ENCODE data around the gene CDC45.
"Not testable (repeated sequence)": the region's sequence is repeated elsewhere in the genome, so short reads cannot be mapped to it uniquely, and the experiment has no call there.

The CDC45 gene

DNA sequence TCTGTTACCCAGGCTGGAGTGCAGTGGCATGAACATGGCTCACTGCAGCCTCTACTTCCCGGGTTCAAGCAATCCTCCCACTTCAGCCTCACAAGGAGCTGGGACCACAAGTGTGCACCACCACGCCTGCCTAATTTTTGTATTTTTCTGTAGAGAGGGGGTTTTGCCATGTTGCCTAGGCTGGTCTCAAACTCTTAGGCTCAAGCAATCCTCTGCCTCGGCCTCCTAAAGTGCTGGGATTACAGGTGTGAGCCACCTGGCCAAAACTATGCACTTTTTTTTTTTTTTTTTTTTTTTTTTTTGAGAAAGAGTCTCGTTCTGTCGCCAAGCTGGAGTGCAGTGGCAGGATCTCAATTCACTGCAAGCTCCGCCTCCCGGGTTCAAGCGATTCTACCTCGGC is 56.8 kb downstream of the CDC45 start:
- no peak for DNase-seq

DNA sequence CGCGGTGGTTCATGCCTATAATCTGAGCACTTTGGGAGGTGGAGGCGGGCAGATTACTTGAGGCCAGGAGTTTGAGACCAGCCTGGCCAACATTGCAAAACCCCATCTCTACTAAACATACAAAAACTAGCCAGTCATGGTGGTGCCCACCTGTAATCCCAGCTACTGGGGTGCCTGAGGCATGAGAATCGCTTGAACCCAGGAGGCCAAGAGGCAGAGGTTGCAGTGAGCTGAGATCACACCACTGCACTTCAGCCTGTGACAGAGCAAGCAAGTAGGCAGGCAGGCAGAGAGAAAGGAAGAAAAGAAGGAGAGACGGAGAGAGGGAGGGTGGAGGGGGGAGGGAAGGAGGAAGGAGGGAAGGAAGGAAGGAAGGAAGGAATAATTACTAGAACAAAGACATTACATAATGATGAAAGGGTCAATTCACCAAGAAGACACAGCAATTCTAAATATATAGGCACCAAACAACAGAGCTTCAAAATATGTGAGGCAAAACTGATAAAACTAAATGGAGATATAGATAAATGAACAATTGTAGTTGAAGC is 58.3 kb downstream of the CDC45 start:
- no peak for DNase-seq

DNA sequence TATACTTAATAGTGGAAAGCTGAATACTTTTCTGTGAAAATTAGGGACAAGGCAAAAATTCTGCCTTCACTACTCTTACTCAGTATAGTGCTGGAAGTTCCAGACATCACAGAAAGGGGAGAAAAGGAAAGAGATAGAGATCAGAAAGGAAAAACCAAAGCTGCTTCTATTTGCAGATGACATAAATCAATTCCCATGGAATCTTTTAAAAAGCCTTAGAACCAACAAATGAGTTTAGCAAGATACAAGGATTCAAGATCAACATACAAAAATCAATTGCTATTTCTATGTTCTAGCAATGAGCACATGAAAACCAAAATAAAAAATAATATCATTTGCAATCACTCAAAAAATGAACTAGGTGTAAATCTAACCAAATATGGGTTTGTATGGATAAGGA is 60.7 kb downstream of the CDC45 start:
- DNase-seq = no peak

DNA sequence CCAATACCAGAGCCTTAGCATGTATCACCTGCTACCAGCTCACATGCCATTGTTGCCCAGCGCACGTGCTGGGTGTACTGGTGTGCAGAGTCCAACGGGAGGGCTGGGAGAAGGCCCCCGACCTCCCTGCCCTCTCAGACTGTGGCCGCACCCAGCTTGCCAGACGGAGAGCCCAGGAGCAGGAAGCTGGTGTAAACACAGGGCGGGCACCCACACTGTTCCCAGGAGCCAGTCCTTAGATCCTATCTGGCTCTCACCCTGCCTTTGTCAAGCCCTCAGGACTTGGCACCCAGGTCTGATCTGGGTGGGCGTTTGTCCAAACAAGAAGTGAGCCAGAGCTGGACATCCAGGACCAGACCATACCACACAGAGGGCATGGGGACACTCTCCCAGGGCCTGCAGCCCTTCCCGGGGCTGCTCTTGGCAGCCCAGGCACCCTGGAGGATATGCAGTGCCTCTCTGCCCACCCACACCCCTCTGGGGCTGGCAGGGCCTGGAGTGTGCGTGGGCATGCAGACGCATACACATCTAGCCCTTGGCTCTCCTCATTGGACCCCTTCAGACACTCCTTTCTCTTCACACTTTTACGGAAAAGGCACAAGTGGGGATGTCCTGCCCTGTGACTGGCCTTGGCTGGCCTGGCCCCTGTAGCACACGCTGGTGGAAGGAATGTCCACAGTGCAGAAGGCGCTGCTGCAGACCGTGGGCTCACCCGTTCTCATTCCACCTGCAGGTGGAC is 64.4 kb downstream of the CDC45 start:
- DNase-seq = no peak

DNA sequence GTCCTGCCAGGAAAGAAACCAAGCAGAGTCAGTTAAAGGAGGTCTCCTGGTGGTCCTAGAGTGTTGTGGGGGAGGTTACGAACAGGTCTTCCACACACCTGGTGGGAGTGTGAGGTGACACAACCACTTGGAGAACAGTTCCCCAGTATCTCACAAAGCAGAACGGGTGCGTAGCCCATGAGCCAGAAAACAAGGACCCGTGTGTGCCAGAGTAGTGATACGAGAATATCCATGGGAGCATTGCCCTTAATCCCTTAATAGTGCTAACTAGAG is 66.2 kb downstream of the CDC45 start:
- no peak for DNase-seq

DNA sequence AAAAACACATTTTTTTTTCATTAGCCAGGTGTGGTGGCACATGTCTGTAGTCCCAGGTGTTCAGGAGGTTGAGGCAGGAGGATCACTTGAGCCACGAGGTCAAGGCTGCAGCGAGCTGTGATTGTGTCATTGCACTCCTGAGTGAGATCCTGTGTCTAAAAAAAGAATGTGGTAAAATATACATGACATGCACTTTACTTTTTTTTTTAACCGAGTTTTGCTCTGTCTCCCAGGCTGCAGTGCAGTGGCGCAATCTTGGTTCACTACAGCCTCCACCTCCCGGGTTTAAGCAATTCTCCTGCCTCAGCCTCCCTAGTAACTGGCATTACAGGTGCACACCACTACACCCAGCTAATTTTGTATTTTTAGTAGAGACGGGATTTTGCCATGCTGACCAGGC is 67.0 kb downstream of the CDC45 start:
- DNase-seq = no peak

DNA sequence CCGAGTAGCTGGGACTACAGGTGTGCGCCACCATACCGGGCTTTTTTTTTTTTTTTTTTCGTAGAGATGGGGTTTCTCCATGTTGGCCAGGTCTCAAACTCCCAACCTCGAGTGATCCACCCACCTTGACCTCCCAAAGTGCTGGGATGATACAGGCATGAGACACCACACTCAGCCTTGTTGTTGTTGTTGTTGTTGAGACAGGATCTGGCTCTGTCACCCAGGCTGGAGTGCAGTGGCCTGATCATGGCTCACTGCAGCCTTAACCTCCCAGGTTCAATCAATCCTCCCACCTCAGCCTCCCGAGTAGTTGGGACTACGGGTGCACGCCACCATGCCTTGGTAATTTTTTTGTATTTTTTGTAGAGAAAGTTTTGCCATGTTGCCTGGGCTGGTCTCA is 67.9 kb downstream of the CDC45 start:
- DNase-seq = no peak

DNA sequence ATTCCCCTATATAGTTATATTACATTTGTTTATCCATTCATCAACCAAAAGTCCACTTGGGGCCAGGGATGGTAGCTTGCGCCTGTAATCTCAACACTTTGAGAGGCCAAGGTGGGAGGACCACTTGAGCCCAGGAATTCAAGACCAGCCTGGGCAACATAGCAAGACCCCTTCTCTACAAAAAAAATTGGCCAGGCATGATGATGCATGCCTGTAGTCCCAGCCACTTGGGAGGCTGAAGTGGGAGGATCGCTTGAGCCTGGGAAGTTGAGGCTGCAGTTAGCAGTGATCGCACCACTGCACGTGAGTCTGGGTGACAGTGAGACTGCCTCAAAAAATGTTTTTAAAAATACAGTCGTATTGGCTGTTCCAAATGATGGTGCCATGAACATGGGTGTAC is 68.7 kb downstream of the CDC45 start:
- not testable (repeated sequence) for DNase-seq

DNA sequence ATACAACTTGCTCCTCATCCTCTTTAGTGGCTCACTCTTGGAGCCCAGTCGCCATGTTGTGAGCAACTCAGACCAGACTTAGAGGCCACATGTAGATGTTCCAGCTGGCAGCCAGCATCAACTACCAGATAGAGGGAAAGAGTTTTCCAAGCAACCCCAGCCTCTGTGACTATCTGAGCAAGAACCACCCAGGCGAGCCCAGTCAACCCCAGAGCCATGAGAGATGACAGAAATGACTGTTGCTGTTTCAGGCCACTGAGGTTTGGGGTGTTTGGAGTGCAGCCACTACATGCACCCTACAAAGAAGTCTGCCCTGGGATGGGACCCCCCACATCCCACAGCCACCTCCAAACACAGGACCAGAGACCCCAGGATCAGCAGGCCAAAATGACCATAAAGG is 69.2 kb downstream of the CDC45 start:
- DNase-seq = no peak

DNA sequence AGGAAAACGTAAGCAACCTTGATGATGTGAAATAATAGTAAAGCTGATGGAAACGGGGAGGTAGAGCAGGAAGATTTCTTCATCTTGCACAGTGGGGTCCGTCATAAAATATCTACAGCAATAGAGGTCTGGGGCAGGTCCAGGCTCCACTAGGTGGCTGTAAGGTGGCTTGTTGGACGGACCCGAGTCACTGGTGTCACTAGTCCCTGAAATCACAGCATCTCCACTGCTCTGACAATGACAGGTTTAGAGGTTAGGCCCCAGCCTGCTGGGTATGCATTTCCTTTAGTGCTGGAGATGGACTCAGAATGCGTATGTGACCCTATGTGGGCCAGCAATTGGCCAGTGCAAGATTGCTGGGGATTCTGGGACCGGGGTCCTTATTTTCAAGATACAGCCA is 69.7 kb downstream of the CDC45 start:
- DNase-seq = no peak

DNA sequence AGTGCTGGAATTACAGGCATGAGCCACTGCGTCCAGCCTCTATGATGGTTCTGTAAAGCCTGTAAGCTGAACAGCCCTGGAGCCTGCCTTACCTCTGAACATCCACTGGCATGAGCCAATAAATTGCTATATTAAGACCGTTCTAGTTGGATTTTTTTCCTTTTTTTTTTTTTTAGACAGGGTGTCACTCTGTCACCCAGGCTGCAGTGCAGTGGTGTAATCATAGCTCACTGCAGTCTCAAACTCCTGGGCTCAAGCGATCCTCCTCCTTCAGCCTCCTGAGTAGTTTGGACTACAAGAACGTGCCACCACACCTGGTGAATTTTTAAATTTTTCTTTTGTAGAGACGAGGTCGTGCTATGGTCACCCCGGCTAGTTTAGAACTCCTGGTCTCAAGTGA is 70.7 kb downstream of the CDC45 start:
- DNase-seq = no peak

DNA sequence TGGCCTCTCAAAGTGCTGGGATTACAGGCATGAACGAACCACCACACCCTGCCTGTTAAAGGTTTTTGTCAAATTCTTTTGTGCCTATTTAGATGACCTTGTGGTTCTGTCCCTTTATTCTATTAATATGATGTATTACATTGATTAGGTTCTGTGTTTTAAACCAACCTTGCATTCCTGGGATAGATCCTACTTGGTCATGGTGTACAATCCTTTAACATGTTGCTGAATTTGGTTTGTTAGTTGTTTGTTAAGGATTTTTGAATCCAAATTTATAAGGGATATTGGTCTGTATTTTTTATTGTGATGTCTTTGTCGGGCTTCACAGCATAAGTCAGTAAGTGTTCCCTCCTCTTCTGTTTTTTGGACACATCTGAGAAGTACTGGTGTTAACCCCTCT is 73.5 kb downstream of the CDC45 start:
- DNase-seq = no peak

DNA sequence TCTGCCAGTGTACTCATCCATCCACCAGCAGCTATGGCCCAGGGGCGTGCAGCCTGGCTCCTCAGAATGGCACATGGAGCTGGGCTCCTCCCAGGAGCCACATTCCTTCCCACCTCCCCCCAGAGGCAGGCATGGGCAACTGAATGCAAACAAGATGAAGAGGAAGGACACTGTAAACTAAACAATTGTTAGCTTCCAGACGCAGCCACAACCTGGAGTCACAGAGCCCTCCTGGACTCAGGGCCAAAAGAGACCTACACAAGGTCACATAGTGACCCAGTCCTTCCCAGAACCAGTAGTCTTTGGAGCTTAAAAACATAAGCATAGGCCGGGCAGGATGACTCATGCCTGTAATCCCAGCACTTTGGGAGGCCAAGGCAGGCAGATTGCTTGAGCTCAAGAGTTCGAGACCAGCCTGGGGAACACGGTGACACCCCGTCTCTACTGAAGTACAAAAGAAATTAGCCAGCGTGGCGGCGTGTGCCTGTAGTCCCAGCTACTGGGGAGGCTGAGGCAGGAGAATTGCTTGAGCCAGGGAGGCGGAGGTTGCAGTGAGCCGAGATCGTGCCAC is 75.2 kb downstream of the CDC45 start:
- no peak for DNase-seq

DNA sequence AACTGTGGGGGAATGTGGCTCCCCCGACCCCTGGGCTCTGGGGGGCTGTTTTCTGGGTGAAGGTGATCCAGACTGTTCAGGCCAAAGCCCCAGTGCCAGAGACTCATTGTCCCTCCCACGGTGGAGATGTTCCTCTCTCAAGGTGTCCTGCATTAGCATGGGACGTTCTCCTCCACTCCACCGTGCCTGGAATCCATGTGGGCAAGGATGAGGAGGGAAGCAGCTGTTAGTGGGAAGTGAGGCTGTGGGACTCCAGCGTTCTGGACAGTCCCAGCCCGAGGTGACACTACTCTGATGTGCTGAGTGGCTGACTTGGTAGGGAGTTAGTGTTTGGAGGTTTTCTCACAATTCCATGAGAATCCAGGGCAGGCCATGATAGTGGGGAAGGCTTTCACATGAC is 75.9 kb downstream of the CDC45 start:
- no peak for DNase-seq

DNA sequence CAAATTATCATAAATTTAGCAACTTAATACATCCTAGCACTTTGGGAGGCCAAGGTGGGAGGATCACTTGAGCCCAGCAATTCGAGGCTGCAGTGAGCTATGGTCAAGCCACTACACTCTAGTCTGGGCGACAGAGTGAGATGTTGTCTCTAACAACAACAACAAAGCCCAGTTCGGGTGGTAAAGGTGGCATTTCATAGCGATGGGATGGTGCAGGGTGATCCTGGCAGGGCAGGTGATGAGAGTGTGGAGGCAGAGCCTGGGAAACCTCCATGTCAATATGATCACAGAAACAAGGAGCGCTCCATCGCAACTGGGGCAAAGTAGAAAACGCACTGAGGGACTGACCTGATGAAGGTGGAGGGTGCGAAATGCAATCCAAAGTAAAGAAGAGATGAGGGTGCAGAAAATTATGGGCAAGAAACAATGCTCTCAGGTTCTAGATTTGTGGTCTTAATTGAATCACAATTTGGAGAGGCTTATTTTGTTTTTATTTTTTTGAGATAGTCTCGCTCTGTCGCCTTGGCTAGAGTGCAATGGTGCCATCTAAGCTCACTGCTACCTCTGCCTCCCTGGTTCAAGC is 77.3 kb downstream of the CDC45 start:
- DNase-seq = no peak

DNA sequence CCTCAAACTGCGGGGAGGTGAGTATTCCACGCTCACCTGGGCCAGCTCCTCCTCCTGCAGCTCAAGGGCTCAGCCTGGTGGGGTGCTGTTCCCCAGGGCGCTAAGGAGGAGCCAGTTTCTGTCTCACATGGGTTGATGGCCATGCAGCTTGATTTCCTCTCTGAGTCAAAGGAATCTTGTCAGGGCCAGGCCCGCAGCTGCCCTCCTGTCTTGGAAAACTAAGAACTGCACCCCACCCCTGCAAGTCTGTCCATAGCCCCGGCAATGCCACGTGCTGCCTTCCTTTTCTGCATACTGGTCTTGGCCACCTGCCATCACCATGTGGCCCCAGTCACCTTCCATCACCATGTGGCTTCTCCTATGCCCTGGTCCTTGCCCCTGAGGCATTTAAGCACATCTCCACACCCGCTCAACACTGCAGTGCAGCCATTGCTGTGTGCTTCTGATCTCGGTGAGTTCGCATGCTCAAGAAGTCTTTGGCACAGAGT is 79.6 kb downstream of the CDC45 start:
- DNase-seq = no peak

DNA sequence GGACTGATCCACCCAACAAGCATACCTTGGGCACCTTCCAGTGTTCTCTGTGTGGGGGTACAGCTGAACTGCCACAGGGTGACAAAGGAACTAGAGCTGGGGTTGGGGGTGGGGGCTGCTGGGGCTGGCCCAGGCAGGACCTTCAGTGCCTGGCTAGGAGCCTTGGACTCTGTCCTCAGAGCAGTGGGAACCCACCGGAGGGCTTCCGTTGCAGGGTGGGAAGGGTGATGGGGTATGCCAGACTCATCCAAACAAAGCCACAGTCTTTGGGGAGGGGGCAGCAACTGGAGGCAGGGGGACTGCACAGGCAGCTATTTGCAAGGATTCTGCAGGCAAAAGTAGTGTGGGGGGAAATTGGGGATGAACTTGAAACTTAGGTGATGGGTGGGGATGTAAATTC is 80.2 kb downstream of the CDC45 start:
- DNase-seq = no peak

DNA sequence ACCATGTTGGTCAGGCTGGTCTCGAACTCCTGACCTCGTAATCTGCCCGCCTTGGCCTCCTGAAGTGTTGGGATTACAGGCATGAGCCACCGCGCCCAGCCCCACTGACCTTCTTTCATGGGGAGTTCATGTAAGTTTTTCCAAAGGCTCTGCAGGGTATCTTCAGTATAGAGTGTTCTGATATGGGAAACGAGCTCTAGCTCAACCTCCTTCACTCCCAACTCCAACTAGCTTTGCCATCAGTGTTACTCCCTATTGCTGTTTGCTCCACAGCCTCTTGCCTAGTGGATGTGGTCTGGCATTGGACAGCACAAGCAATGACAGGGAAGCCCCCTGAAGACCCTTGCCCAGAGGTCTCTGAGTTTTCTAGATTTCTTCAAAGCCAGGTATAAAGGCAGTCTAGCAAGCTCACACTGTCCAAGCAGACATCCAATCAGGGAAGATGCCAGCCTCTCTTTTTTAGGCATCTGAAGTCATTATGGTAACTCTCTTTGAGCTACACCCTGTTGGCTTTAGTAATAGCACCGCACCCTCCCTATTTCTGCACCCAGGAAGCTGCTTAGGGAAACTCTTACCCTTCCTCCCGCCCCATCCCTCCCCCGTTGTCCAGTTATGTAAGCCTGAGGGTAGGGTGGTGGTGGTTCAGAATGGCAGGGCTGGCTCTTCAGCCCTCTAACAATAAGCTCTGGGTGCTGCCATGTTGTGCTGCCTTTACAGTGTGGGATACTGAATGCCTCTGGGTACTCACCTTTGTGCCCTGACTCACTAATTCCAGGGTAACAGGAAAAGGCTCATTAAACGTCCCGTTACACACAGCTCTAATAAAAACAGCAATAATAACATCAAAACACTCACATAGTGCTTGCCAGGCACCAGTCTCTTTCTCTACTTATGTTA is 85.9 kb downstream of the CDC45 start:
- no peak for DNase-seq

DNA sequence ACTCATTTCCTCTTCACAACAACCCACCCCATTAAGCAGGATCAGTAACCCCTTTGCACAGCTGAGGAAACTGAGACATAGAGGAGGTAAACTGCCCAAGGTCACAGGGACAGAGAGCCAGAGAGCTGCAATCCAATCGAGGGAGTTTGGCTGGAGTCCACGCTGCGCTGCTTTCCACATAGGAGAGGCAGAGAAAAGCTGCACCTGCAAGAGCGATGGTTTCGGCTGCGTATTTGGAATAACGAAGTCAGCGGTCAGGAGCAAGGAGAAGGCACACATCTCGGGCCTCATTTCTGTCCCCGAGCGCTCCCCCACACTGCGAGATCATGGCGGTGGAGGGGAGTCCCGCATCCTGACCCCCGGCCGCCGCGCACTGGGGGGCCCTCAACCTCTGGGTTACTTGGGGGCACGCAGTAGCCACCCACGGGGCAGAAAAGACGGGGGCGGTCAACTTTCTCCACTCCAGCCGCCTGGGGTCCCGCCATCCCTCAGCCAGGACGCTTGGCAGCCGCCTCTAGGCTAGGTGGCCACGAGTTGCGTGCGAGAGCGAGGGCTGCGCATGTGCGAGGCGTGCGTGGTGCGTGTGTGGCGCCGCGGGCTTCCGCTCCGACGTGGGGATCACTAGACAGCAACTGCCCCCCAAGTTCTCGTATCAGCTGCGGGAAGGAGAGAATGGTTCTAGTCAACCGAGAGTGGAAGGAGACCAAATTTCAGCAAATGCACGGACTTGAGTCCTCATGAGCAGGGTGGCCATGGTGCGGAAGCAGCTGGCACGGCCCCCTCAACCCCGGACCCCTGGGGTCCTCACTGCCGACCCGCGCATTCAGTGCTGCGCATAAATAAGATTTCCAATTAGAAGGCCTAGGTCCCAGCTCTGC is 86.8 kb downstream of the CDC45 start:
- DNase-seq = no peak

DNA sequence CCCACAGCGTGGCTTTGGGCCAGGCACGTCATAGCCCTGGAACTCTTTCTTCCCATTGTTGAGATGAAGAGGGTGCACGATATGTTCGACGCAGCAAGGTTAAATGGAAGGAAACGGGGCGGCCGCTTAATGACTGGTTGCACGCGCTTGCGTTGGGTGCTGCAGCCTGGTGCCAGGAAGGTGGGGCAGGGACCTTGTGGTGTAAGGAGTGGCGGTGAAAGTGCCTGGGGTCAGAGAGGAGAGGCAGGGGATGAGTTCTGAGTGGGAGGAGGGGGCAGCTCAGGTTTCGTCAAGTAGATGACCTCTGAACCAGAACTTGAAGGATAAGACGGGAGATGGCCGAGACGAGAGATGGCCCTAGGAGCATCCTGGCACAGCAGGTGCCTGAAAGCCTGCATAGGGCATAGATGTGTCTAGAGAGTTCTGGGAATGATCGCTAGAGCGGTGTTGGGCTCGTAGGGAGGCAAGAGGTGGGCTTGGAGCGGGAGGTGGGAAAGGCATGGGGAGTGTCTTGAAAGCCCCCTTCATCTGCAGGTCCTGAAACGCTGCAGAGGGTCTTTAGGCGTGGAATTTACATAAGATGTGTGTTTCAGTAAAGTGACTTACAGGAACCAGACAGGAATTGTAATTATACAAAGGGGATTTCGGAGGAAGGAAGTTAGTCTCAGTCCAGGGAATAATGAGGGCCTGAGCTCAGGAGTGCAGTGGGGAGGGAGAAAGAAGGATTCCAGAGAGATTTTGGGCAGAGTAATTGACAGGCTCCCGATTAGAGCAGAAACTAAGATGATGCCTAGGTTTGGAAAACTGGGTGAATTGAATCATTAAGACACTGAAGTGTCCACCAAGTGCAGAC is 87.7 kb downstream of the CDC45 start:
- no peak for DNase-seq
